HG02981 (cell line): ENCODE measurements around the gene CLDN25.

ENCODE experiments used
- ATAC-seq: cut with Tn5 transposase; IDR thresholded peaks from one replicate; pipeline ENCODE4 v1.9.1; 2021; ENCODE audit warnings: mild to moderate bottlenecking, moderate library complexity; ENCODE audit not compliant: unreplicated experiment

The CLDN25 gene

GRCh38 chr11:113806406-113806805 is 26.8 kb downstream of the CLDN25 start:
- no peak for ATAC-seq

GRCh38 chr11:113808931-113809330 is 29.3 kb downstream of the CLDN25 start:
- ATAC-seq, result no peak

- ATAC-seq, result no peak
Measured at GRCh38 chr11:113814181-113814580, 34.6 kb downstream of the CLDN25 start.

- no peak for ATAC-seq
Measured at GRCh38 chr11:113817162-113817561, 37.6 kb downstream of the CLDN25 start.

- no peak for ATAC-seq
Measured at GRCh38 chr11:113817626-113818025, 38.0 kb downstream of the CLDN25 start.

GRCh38 chr11:113818426-113818825 is 38.8 kb downstream of the CLDN25 start:
- no peak for ATAC-seq

GRCh38 chr11:113827477-113827876 is 47.9 kb downstream of the CLDN25 start:
- ATAC-seq, result no peak

GRCh38 chr11:113828191-113828590 is 48.6 kb downstream of the CLDN25 start:
- no peak for ATAC-seq

- ATAC-seq, result no peak
Measured at GRCh38 chr11:113829751-113830150, 50.2 kb downstream of the CLDN25 start.
